ENCODE measurements around the gene ARL15.

DNA sequence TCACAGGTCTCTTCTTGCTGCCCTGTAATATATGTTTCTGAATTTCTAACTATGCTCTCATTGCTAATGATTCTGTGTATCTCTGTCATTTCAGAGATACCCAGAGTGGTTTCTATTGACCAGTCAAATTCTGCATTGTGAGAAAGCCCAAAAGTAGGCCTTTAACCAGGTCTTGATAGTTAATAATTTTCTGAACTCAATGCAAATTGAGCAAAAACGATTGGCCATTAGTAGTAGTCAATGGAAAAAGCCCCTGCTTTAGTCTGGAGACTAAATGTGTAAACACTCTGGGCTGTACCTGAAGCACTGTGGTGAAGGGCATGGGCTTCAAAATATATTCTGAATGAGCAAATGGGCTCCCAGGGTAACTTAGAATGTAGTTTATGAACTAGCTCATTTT, 307.6 kb downstream of the ARL15 start:
- no peak for TF ChIP-seq KLF16 (IDR thresholded peaks at IDR 0.05)
- TF ChIP-seq, protein P1, sequence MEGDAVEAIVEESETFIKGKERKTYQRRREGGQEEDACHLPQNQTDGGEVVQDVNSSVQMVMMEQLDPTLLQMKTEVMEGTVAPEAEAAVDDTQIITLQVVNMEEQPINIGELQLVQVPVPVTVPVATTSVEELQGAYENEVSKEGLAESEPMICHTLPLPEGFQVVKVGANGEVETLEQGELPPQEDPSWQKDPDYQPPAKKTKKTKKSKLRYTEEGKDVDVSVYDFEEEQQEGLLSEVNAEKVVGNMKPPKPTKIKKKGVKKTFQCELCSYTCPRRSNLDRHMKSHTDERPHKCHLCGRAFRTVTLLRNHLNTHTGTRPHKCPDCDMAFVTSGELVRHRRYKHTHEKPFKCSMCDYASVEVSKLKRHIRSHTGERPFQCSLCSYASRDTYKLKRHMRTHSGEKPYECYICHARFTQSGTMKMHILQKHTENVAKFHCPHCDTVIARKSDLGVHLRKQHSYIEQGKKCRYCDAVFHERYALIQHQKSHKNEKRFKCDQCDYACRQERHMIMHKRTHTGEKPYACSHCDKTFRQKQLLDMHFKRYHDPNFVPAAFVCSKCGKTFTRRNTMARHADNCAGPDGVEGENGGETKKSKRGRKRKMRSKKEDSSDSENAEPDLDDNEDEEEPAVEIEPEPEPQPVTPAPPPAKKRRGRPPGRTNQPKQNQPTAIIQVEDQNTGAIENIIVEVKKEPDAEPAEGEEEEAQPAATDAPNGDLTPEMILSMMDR (IDR thresholded peaks at IDR 0.05 in 2 of 3, conservative IDR thresholded peaks at IDR 0.05 in 1 of 3; ENCODE audit: insufficient read depth in 2 of 3, low read depth in 1 of 3, low read length in 3 of 3): no peak
- no peak for TF ChIP-seq POLR2A (conservative IDR thresholded peaks at IDR 0.05)
- no peak for TF ChIP-seq SMC3 (conservative IDR thresholded peaks at IDR 0.05; ENCODE audit: insufficient read depth, low read depth, low read length)
- TF ChIP-seq, protein P2, sequence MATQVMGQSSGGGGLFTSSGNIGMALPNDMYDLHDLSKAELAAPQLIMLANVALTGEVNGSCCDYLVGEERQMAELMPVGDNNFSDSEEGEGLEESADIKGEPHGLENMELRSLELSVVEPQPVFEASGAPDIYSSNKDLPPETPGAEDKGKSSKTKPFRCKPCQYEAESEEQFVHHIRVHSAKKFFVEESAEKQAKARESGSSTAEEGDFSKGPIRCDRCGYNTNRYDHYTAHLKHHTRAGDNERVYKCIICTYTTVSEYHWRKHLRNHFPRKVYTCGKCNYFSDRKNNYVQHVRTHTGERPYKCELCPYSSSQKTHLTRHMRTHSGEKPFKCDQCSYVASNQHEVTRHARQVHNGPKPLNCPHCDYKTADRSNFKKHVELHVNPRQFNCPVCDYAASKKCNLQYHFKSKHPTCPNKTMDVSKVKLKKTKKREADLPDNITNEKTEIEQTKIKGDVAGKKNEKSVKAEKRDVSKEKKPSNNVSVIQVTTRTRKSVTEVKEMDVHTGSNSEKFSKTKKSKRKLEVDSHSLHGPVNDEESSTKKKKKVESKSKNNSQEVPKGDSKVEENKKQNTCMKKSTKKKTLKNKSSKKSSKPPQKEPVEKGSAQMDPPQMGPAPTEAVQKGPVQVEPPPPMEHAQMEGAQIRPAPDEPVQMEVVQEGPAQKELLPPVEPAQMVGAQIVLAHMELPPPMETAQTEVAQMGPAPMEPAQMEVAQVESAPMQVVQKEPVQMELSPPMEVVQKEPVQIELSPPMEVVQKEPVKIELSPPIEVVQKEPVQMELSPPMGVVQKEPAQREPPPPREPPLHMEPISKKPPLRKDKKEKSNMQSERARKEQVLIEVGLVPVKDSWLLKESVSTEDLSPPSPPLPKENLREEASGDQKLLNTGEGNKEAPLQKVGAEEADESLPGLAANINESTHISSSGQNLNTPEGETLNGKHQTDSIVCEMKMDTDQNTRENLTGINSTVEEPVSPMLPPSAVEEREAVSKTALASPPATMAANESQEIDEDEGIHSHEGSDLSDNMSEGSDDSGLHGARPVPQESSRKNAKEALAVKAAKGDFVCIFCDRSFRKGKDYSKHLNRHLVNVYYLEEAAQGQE (IDR thresholded peaks at IDR 0.05; ENCODE audit: borderline replicate concordance): no peak
- TF ChIP-seq, protein P2 (CRISPR knock-in tag; IDR thresholded peaks at IDR 0.05; ENCODE audit: low read depth): no peak
- TF ChIP-seq, protein P3, sequence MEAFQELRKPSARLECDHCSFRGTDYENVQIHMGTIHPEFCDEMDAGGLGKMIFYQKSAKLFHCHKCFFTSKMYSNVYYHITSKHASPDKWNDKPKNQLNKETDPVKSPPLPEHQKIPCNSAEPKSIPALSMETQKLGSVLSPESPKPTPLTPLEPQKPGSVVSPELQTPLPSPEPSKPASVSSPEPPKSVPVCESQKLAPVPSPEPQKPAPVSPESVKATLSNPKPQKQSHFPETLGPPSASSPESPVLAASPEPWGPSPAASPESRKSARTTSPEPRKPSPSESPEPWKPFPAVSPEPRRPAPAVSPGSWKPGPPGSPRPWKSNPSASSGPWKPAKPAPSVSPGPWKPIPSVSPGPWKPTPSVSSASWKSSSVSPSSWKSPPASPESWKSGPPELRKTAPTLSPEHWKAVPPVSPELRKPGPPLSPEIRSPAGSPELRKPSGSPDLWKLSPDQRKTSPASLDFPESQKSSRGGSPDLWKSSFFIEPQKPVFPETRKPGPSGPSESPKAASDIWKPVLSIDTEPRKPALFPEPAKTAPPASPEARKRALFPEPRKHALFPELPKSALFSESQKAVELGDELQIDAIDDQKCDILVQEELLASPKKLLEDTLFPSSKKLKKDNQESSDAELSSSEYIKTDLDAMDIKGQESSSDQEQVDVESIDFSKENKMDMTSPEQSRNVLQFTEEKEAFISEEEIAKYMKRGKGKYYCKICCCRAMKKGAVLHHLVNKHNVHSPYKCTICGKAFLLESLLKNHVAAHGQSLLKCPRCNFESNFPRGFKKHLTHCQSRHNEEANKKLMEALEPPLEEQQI (IDR thresholded peaks at IDR 0.05): no peak
- no peak for TF ChIP-seq ZBTB1 (CRISPR knock-in tag; IDR thresholded peaks at IDR 0.05; ENCODE audit: borderline replicate concordance, low read depth)
- TF ChIP-seq ETS2 (tag; IDR thresholded peaks at IDR 0.05; ENCODE audit: borderline replicate concordance, poor library complexity, severe bottlenecking): no peak
- no peak for TF ChIP-seq TRIM24 (IDR thresholded peaks at IDR 0.05)
- no peak for TF ChIP-seq GTF2A2 (tag; IDR thresholded peaks at IDR 0.05)
- TF ChIP-seq, protein P4, sequence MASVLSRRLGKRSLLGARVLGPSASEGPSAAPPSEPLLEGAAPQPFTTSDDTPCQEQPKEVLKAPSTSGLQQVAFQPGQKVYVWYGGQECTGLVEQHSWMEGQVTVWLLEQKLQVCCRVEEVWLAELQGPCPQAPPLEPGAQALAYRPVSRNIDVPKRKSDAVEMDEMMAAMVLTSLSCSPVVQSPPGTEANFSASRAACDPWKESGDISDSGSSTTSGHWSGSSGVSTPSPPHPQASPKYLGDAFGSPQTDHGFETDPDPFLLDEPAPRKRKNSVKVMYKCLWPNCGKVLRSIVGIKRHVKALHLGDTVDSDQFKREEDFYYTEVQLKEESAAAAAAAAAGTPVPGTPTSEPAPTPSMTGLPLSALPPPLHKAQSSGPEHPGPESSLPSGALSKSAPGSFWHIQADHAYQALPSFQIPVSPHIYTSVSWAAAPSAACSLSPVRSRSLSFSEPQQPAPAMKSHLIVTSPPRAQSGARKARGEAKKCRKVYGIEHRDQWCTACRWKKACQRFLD (CRISPR knock-in tag; IDR thresholded peaks at IDR 0.05): no peak
- TF ChIP-seq ZNF175 (CRISPR knock-in tag; IDR thresholded peaks at IDR 0.05; ENCODE audit: low read depth): no peak

All from K562 (cell line).